B cell (primary cell): ENCODE data around the gene CDC42BPA. TPM values are rescaled to one million over a fixed set of nuclear protein-coding genes. Genes with fewer than 3 reads are reported as not detected.
"Not testable (repeated sequence)": the region's sequence is repeated elsewhere in the genome, so short reads cannot be mapped to it uniquely, and the experiment has no call there.

Experiments used
- ATAC-seq: fragments of 200-7000 bp; cut with Tn5 transposase; one replicate; pipeline ENCODE4 v1.10.0; 2021; ENCODE audit warnings: low read depth, mild to moderate bottlenecking, moderate number of reproducible peaks, moderate library complexity
- CTCF ChIA-PET: fragments of 350-600 bp; sonication (Branson Sonifier 250); formaldehyde crosslinking; loops from one replicate; lab custom pipeline; 2021; ENCODE audit warnings: antibody characterized with exemption, inconsistent platforms; lab: Charles Lee
- POLR2A ChIA-PET: fragments of 350-600 bp; sonication (Branson Sonifier 250); formaldehyde crosslinking; loops from one replicate; lab custom pipeline; 2021; ENCODE audit warnings: antibody characterized with exemption; lab: Charles Lee
- DNase-seq: peaks from one replicate; pipeline ENCODE4 v3.0.0; 2013
- H2AFZ ChIP-seq: 2 replicates; pipeline ENCODE4 v1.6.1; 2012; ENCODE audit warnings: mild to moderate bottlenecking, low read depth, low read length; ENCODE audit not compliant: insufficient read depth, poor library complexity, severe bottlenecking
- H3K27ac ChIP-seq, 2 donors: 1 replicate in 1 of 2; 2 replicates in 1 of 2; pipeline ENCODE4 v1.5.1; 2012 to 2013; ENCODE audit warnings: low read length in 2 of 2, mild to moderate bottlenecking in 2 of 2, moderate library complexity in 1 of 2
- H3K27me3 ChIP-seq, 4 experiments: fragments of 200-600 bp in 1 of 4; sonication (generic) in 1 of 4; replicated peaks in 1 of 4; 1 replicate in 2 of 4; 2 replicates in 2 of 4; pipeline versions ENCODE4 v1.6.1 to v1.7.0; 2013 to 2016; ENCODE audit warnings: low read length in 3 of 4, mild to moderate bottlenecking in 2 of 4, mixed read lengths in 1 of 4, moderate library complexity in 1 of 4; ENCODE audit not compliant: insufficient read depth in 4 of 4, control insufficient read depth in 3 of 4; ENCODE audit errors: control extremely low read depth in 1 of 4
- H3K36me3 ChIP-seq, 2 experiments: replicated peaks in 1 of 2; 1 replicate in 1 of 2; 2 replicates in 1 of 2; pipeline versions ENCODE4 v1.6.1 to v1.7.1; 2013; ENCODE audit warnings: low read length in 1 of 2; ENCODE audit not compliant: insufficient read depth in 2 of 2, control insufficient read depth in 1 of 2; ENCODE audit errors: control extremely low read depth in 1 of 2, extremely low read depth in 1 of 2
- H3K4me1 ChIP-seq, 2 donors: fragments of 200-600 bp in 1 of 2; sonication (generic) in 1 of 2; 1 replicate in 1 of 2; 2 replicates in 1 of 2; pipeline versions ENCODE4 v1.5.1 to v1.6.1; 2013 to 2017; ENCODE audit warnings: low read length in 2 of 2; ENCODE audit not compliant: control insufficient read depth in 2 of 2, insufficient read depth in 2 of 2
- H3K4me2 ChIP-seq: replicated peaks from 2 replicates; pipeline ENCODE3; 2012; ENCODE audit warnings: mild to moderate bottlenecking, low read depth, low read length; ENCODE audit not compliant: poor library complexity, severe bottlenecking
- H3K4me3 ChIP-seq, 5 experiments: fragments of 200-600 bp in 1 of 5; sonication (generic) in 1 of 5; 1 replicate in 3 of 5; 2 replicates in 2 of 5; pipeline versions ENCODE4 v1.5.1 to v1.7.0; 2011 to 2016; ENCODE audit warnings: low read length in 4 of 5, mild to moderate bottlenecking in 4 of 5, low read depth in 2 of 5, control low read depth in 1 of 5, moderate library complexity in 1 of 5; ENCODE audit not compliant: insufficient read depth in 1 of 5; ENCODE audit errors: control extremely low read depth in 1 of 5, extremely low read depth in 1 of 5
- H3K79me2 ChIP-seq: fragments of 200-600 bp; sonication (generic); one replicate; pipeline ENCODE4 v1.6.0; 2016; ENCODE audit warnings: low read length; ENCODE audit not compliant: control insufficient read depth, insufficient read depth
- H3K9ac ChIP-seq: fragments of 200-600 bp; sonication (generic); 2 replicates; pipeline ENCODE4 v1.6.1; 2017; ENCODE audit warnings: mild to moderate bottlenecking, low read length, moderate library complexity
- H3K9me3 ChIP-seq, 3 donors: one replicate each; pipeline versions ENCODE4 v1.6.1 to v1.7.1; 2013; ENCODE audit warnings: low read length in 2 of 3; ENCODE audit not compliant: control insufficient read depth in 2 of 3, insufficient read depth in 1 of 3; ENCODE audit errors: control extremely low read depth in 1 of 3
- H4K20me1 ChIP-seq: 2 replicates; pipeline ENCODE4 v1.6.0; 2012; ENCODE audit warnings: mild to moderate bottlenecking, low read length; ENCODE audit not compliant: insufficient read depth, control insufficient read depth, poor library complexity, severe bottlenecking
- H3K27ac Mint-ChIP-seq: one replicate; pipeline ENCODE4 v1.8.0; 2021; ENCODE audit warnings: mixed read lengths
- H3K27me3 Mint-ChIP-seq: one replicate; pipeline ENCODE4 v1.8.0; 2021; ENCODE audit warnings: mixed read lengths
- H3K4me1 Mint-ChIP-seq: one replicate; pipeline ENCODE4 v1.8.0; 2021; ENCODE audit warnings: mixed read lengths
- H3K4me3 Mint-ChIP-seq: one replicate; pipeline ENCODE4 v1.8.0; 2021; ENCODE audit warnings: mixed read lengths
- H3K9me3 Mint-ChIP-seq: one replicate; pipeline ENCODE4 v1.8.0; 2022; ENCODE audit warnings: mixed read lengths; ENCODE audit not compliant: insufficient read depth
- CTCF ChIP-seq: fragments of 200-600 bp; IDR thresholded peaks from one replicate; pipeline ENCODE4 v1.8.0; 2022; ENCODE audit warnings: antibody characterized with exemption, mild to moderate bottlenecking
- EZH2 ChIP-seq: IDR thresholded peaks from 2 replicates; pipeline ENCODE4 v1.6.1; 2012; ENCODE audit warnings: borderline replicate concordance, low read depth, mild to moderate bottlenecking, moderate library complexity, low read length; ENCODE audit not compliant: insufficient read depth, poor library complexity, severe bottlenecking
- WGBS: methylation state at CpG from one replicate; pipeline ENCODE4 v1.1.5; 2013; ENCODE audit warnings: missing lambda C conversion rate; ENCODE audit not compliant: insufficient coverage; 5-methylcytosine and 5-hydroxymethylcytosine counted together
- intact Hi-C: fragments of 100-400 bp; cut with micrococcal nuclease; formaldehyde crosslinking; loops from one replicate; pipeline ENCODE4 v1.10.0; 2022
- polyA plus RNA-seq: library from polyadenylated mRNA; depleted of rRNA; stranded (reverse); fragments of >200 nt; gene quantifications from 2 replicates; pipeline ENCODE4 v1.2.3, GENCODE V29; 2012
- total RNA-seq, 2 donors: library from RNA; stranded (reverse); fragments of 120-200 nt in 1 of 2; gene quantifications; 1 replicate in 1 of 2; 2 replicates in 1 of 2; pipeline versions ENCODE4 v1.2.3 to v1.2.4, GENCODE V29; 2013 to 2022

Gene CDC42BPA
- total and polyA plus RNA-seq, 2 donors (not counting 1 experiment from before 2014, with no cell fraction given) = 0.04 to 0.69 TPM

- CTCF ChIA-PET = no interaction called here
- no peak overlapping the region for H3K4me3 ChIP-seq
- POLR2A ChIA-PET = no interaction called here
- H3K4me1 Mint-ChIP-seq = no peaks in the 10 kb centered on the region
- no peak for DNase-seq
- H3K27ac ChIP-seq = no peak overlapping the region
- no peaks in the 10 kb centered on the region for H3K27me3 ChIP-seq
- H3K4me2 ChIP-seq = no peak overlapping the region
- H3K9me3 ChIP-seq = no peaks in the 10 kb centered on the region
- no peaks in the 10 kb centered on the region for H3K79me2 ChIP-seq
- no peak overlapping the region for H2AFZ ChIP-seq
- H3K9ac ChIP-seq = no peak overlapping the region
- H4K20me1 ChIP-seq = no peaks in the 10 kb centered on the region
- H3K27me3 Mint-ChIP-seq = peaks cover 5% of the 10 kb centered on the region
- H3K4me3 Mint-ChIP-seq = no peak overlapping the region
- H3K9me3 Mint-ChIP-seq = no peaks in the 10 kb centered on the region
- H3K36me3 ChIP-seq = no peaks in the 10 kb centered on the region
- no peak for ATAC-seq
- TF ChIP-seq EZH2 (no peak), CTCF (no peak)
- intact Hi-C loops = no loop called here
- no peaks in the 10 kb centered on the region for H3K4me1 ChIP-seq
- no peak overlapping the region for H3K27ac Mint-ChIP-seq
- WGBS = 93% methylated on average over 3 of the region's 3 CpGs
These were observed 315.7 kb downstream of the CDC42BPA start for GRCh38 chr1:227002531-227003049.

GRCh38 chr1:226999579-226999978, 318.7 kb downstream of the CDC42BPA start:
- H3K4me1 ChIP-seq, ATAC-seq, H3K4me2 ChIP-seq, H3K4me1 Mint-ChIP-seq, H2AFZ ChIP-seq, H3K27me3 ChIP-seq, H4K20me1 ChIP-seq, H3K9me3 ChIP-seq, intact Hi-C loops, CTCF ChIA-PET, POLR2A ChIA-PET, H3K9me3 Mint-ChIP-seq, H3K36me3 ChIP-seq, H3K4me3 ChIP-seq, H3K27ac ChIP-seq, H3K9ac ChIP-seq, H3K79me2 ChIP-seq, H3K4me3 Mint-ChIP-seq, DNase-seq, H3K27ac Mint-ChIP-seq, H3K27me3 Mint-ChIP-seq: not testable (repeated sequence)
- WGBS = no CpG with 5 or more reads among the region's 2 CpGs
